OCI-LY1 (cell line): ENCODE measurements around the gene TUBGCP5.
"Not testable (repeated sequence)": the region's sequence is repeated elsewhere in the genome, so short reads cannot be mapped to it uniquely, and the experiment has no call there.

ENCODE experiments used
- H2AFZ ChIP-seq: fragments of 200-600 bp; sonication (generic), shearing (Covaris generic); 2 replicates; pipeline ENCODE4 v1.6.0; 2014; ENCODE audit warnings: antibody characterized with exemption, mild to moderate bottlenecking, low read length
- H3F3A ChIP-seq: fragments of 200-600 bp; sonication (generic), shearing (Covaris generic); 2 replicates; pipeline ENCODE4 v1.6.0; 2014; ENCODE audit warnings: mild to moderate bottlenecking, antibody characterized with exemption, low read length, moderate library complexity; ENCODE audit not compliant: insufficient read depth
- H3K27ac ChIP-seq: fragments of 200-600 bp; sonication (generic); 2 replicates; pipeline ENCODE4 v1.5.1; 2014; ENCODE audit warnings: low read length, mixed run types, mild to moderate bottlenecking, low read depth; ENCODE audit not compliant: poor library complexity, severe bottlenecking
- H3K27me3 ChIP-seq: fragments of 200-600 bp; sonication (generic); 2 replicates; pipeline ENCODE4 v1.6.0; 2014; ENCODE audit warnings: antibody characterized with exemption, mild to moderate bottlenecking, low read length, moderate library complexity; ENCODE audit not compliant: insufficient read depth
- H3K36me3 ChIP-seq: fragments of 200-600 bp; sonication (generic); 2 replicates; pipeline ENCODE4 v1.6.1; 2014; ENCODE audit warnings: mild to moderate bottlenecking, antibody characterized with exemption, low read length, moderate library complexity, mixed read lengths; ENCODE audit not compliant: insufficient read depth
- H3K4me1 ChIP-seq: fragments of 200-600 bp; sonication (generic); 2 replicates; pipeline ENCODE4 v1.5.1; 2014; ENCODE audit warnings: mild to moderate bottlenecking, low read length, moderate library complexity; ENCODE audit not compliant: insufficient read depth, severe bottlenecking
- H3K4me2 ChIP-seq: fragments of 200-600 bp; sonication (generic), shearing (Covaris generic); 2 replicates; pipeline ENCODE4 v1.6.1; 2014; ENCODE audit warnings: low read length
- H3K4me3 ChIP-seq: fragments of 200-600 bp; sonication (generic); 2 replicates; pipeline ENCODE4 v1.5.1; 2014; ENCODE audit warnings: low read length, low read depth, mild to moderate bottlenecking, mixed read lengths; ENCODE audit not compliant: poor library complexity, severe bottlenecking
- H3K79me2 ChIP-seq: fragments of 200-600 bp; shearing (Covaris generic); 2 replicates; pipeline ENCODE4 v1.6.1; 2016; ENCODE audit warnings: mixed run types, low read length, mixed read lengths; ENCODE audit not compliant: insufficient read depth
- H3K9ac ChIP-seq: fragments of 200-600 bp; sonication (generic), shearing (Covaris generic); 2 replicates; pipeline ENCODE4 v1.6.1; 2014; ENCODE audit warnings: mild to moderate bottlenecking, low read length, mixed read lengths
- H3K9me2 ChIP-seq: fragments of 200-600 bp; sonication (generic), shearing (Covaris generic); 2 replicates; pipeline ENCODE4 v1.6.1; 2014; ENCODE audit warnings: low read depth, mild to moderate bottlenecking, low read length, mixed read lengths
- H3K9me3 ChIP-seq: fragments of 200-600 bp; shearing (Covaris generic); 2 replicates; pipeline ENCODE4 v1.6.1; 2014; ENCODE audit warnings: low read length, mixed read lengths
- H4K20me1 ChIP-seq: fragments of 200-600 bp; sonication (generic), shearing (Covaris generic); 2 replicates; pipeline ENCODE4 v1.6.0; 2016; ENCODE audit warnings: mild to moderate bottlenecking, low read length; ENCODE audit not compliant: insufficient read depth
- CTCF ChIP-seq: fragments of 200-600 bp; sonication (generic), shearing (Covaris generic); IDR thresholded peaks from 2 replicates; pipeline ENCODE4 v1.5.1; 2017; ENCODE audit warnings: mild to moderate bottlenecking, antibody characterized with exemption, low read length, moderate library complexity, mixed read lengths
- EZH2 ChIP-seq: fragments of 200-600 bp; sonication (generic), shearing (Covaris generic); IDR thresholded peaks from 2 replicates; pipeline ENCODE4 v1.8.0; 2017; ENCODE audit warnings: borderline replicate concordance, mixed run types, mild to moderate bottlenecking, antibody characterized with exemption, low read length, moderate library complexity, mixed read lengths

The TUBGCP5 gene

GRCh38 chr15:23052522-23052921 lies 13.2 kb upstream of the TUBGCP5 start:
- H3K79me2 ChIP-seq, result no peaks in the 10 kb centered on the region
- no peak overlapping the region for H3K4me2 ChIP-seq
- H4K20me1 ChIP-seq, result no peaks in the 10 kb centered on the region
- H2AFZ ChIP-seq, result no peak overlapping the region
- no peak for TF ChIP-seq EZH2
- no peak for TF ChIP-seq CTCF
- H3F3A ChIP-seq, result no peaks in the 10 kb centered on the region
- no peak overlapping the region for H3K4me3 ChIP-seq
- H3K9me2 ChIP-seq, result no peaks in the 10 kb centered on the region
- H3K27me3 ChIP-seq, result no peaks in the 10 kb centered on the region
- no peaks in the 10 kb centered on the region for H3K4me1 ChIP-seq
- H3K36me3 ChIP-seq, result no peaks in the 10 kb centered on the region
- no peak overlapping the region for H3K9ac ChIP-seq
- no peak overlapping the region for H3K27ac ChIP-seq
- no peaks in the 10 kb centered on the region for H3K9me3 ChIP-seq

DNA sequence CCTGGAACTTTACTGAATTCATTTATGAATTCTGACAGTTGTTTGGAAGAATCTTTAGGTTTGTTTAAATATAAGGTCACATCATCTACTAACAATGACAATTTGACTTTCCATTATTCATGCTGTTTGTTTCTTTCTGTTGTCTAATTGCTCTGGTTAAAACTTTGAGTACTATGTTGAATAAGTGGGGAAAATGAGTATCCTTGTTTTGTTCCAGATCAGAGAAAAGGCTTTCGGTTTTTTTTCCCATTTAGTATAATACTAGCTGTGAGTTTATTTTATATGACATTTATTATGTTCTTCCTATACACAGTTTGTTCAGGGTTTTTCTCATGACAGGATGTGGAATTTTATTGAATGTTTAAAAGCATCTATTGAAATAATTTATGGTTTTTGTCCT lies 11.3 kb upstream of the TUBGCP5 start:
- Histone ChIP-seq H3K4me2 (no peak overlapping the region), H2AFZ (no peak overlapping the region)

GRCh38 chr15:23049984-23050628 lies 10.7 kb upstream of the TUBGCP5 start:
- Histone ChIP-seq H3F3A (no peaks in the 10 kb centered on the region), H3K27me3 (no peaks in the 10 kb centered on the region), H3K79me2 (no peaks in the 10 kb centered on the region), H4K20me1 (no peaks in the 10 kb centered on the region), H3K9me2 (no peaks in the 10 kb centered on the region), H3K4me2 (no peak overlapping the region), H3K4me3 (no peak overlapping the region), H3K27ac (no peak overlapping the region), H3K9me3 (no peaks in the 10 kb centered on the region), H2AFZ (no peak overlapping the region), H3K9ac (no peak overlapping the region), H3K4me1 (no peaks in the 10 kb centered on the region), H3K36me3 (no peaks in the 10 kb centered on the region)
- no peak for TF ChIP-seq EZH2
- no peak for TF ChIP-seq CTCF

More for the DNA sequence above, 11.3 kb upstream of the TUBGCP5 start:
- Histone ChIP-seq H3K79me2 (no peaks in the 10 kb centered on the region), H3K36me3 (no peaks in the 10 kb centered on the region), H3K9me3 (no peaks in the 10 kb centered on the region), H3K4me3 (no peak overlapping the region), H3F3A (no peaks in the 10 kb centered on the region), H3K27me3 (no peaks in the 10 kb centered on the region), H4K20me1 (no peaks in the 10 kb centered on the region), H3K4me1 (no peaks in the 10 kb centered on the region), H3K9ac (no peak overlapping the region), H3K27ac (no peak overlapping the region), H3K9me2 (no peaks in the 10 kb centered on the region)
- no peak for TF ChIP-seq EZH2
- no peak for TF ChIP-seq CTCF

GRCh38 chr15:23048572-23049282 lies 9.4 kb upstream of the TUBGCP5 start:
- H3K79me2 ChIP-seq, result not testable (repeated sequence)

GRCh38 chr15:23043987-23044386 lies 4.6 kb upstream of the TUBGCP5 start:
- not testable (repeated sequence) for H2AFZ ChIP-seq, H3K79me2 ChIP-seq, H3K4me1 ChIP-seq, H3K36me3 ChIP-seq, H3K4me2 ChIP-seq, H3K9ac ChIP-seq, H3F3A ChIP-seq, H3K27ac ChIP-seq, H3K4me3 ChIP-seq, H3K9me3 ChIP-seq, H3K27me3 ChIP-seq, H3K9me2 ChIP-seq, H4K20me1 ChIP-seq

More at GRCh38 chr15:23048572-23049282, 9.4 kb upstream of the TUBGCP5 start:
- H3K4me2 ChIP-seq, H3K9me3 ChIP-seq, H4K20me1 ChIP-seq, H3K36me3 ChIP-seq, H3K4me3 ChIP-seq, H3K27ac ChIP-seq, H3K9ac ChIP-seq, H2AFZ ChIP-seq, H3F3A ChIP-seq, H3K4me1 ChIP-seq, H3K9me2 ChIP-seq, H3K27me3 ChIP-seq: not testable (repeated sequence)
